Esophagus (tissue), 2 donors: ENCODE measurements around the gene GRM7. TPM values are rescaled to one million over a fixed set of nuclear protein-coding genes. Genes with fewer than 3 reads are reported as not detected.

ENCODE experiments used
- H3K27ac ChIP-seq, 2 donors: one replicate each; pipeline ENCODE4 v1.5.1; 2013; ENCODE audit warnings: low read depth in 2 of 2, mild to moderate bottlenecking in 2 of 2, inconsistent platforms in 1 of 2, low read length in 1 of 2, moderate library complexity in 1 of 2
- H3K27me3 ChIP-seq, 2 donors: one replicate each; pipeline ENCODE4 v1.6.1; 2013; ENCODE audit warnings: low read length in 2 of 2, control low read depth in 1 of 2, mild to moderate bottlenecking in 1 of 2; ENCODE audit not compliant: insufficient read depth in 2 of 2, control insufficient read depth in 1 of 2
- H3K36me3 ChIP-seq, 2 donors: one replicate each; pipeline ENCODE4 v1.6.1; 2013; ENCODE audit warnings: low read length in 1 of 2; ENCODE audit not compliant: control insufficient read depth in 2 of 2, insufficient read depth in 2 of 2
- H3K4me1 ChIP-seq, 2 donors: one replicate each; pipeline ENCODE4 v1.6.1; 2013; ENCODE audit warnings: low read length in 1 of 2; ENCODE audit not compliant: control insufficient read depth in 2 of 2, insufficient read depth in 2 of 2
- H3K4me3 ChIP-seq, 2 donors: one replicate each; pipeline ENCODE4 v1.5.1; 2013; ENCODE audit warnings: low read length in 2 of 2, mild to moderate bottlenecking in 2 of 2, low read depth in 1 of 2, moderate library complexity in 1 of 2
- H3K9me3 ChIP-seq, 2 donors: one replicate each; pipeline ENCODE4 v1.6.1; 2013; ENCODE audit warnings: mild to moderate bottlenecking in 2 of 2, low read depth in 1 of 2, low read length in 1 of 2, moderate library complexity in 1 of 2; ENCODE audit not compliant: control insufficient read depth in 2 of 2, insufficient read depth in 1 of 2
- whole genome bisulfite sequencing, 2 donors: extraction: QIAGEN DNeasy Blood & Tissue Kit; methylation state at CpG; one replicate each; pipeline ENCODE4 v1.1.7; 2013; 5-methylcytosine and 5-hydroxymethylcytosine counted together
- polyA plus RNA-seq, 2 donors: library from polyadenylated mRNA; stranded (reverse); fragments of 200-250 nt; gene quantifications; one replicate each; pipeline ENCODE4 v1.2.3, GENCODE V29; 2013
- donor health status: healthy with polysubstance abuse.
- donor health status: Bipolar disorder and iron deficiency.

The GRM7 gene
- polyA plus RNA-seq, 2 donors = 0.01 TPM; not detected in 1

DNA sequence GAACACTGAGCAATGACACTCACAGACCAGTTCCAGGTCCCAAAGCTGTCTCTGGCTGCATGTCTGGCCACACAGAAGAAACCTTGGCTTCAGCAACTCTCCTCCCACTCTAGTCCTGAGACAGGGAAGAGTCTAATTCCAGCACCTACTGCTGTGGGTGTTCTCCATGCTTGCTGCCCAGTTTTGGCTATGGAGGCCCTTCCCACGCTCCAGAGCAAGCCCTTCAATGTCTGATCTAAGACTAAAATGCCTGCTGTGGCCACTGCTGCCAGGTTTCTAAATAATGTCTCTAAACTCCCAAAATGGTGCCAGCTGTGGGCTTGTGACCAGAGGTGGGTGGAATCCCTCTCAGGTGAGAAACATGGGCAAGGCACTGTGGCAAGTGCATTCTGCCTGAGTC, 531.3 kb downstream of the GRM7 start:
- Histone ChIP-seq H3K27me3 (no peaks in the 10 kb centered on the region), H3K9me3 (peaks cover 0 to 8% of the 10 kb centered on the region in 2 donors), H3K36me3 (no peaks in the 10 kb centered on the region), H3K4me1 (no peaks in the 10 kb centered on the region), H3K4me3 (no peak overlapping the region), H3K27ac (no peak overlapping the region)
- 68 to 82% methylated on average over 1 of the region's 1 CpG for WGBS, 2 donors

DNA sequence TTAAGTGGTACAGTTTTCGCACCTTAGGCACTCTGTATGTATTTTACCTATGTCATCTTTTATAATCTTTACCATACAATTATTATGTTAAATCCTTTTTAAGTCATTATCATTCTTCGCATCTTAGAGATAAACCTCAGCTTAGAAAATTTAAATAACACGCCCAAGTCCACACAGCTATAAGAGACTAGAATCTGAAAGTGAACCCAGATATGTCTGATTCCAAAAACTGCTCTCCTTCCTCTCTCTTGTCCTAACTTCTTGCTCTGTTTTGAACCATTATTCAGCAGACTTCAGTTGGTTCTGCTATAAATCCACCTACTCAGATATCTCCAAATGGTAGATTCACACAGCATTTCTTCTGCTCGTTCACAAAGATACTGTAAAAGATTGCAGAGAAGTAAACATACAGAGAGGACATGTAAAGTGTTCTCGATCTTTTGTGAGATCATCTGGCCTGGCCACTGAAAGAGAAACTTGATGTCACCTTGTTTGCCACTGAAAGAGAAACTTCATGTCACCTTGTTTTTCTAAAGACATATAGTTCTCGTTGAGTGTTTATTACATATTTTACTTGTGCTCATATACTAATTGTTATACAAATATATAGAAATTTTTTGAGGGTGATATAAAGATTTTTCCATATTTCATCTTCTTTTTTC, 533.2 kb downstream of the GRM7 start:
- Histone ChIP-seq H3K27me3 (no peaks in the 10 kb centered on the region), H3K36me3 (no peaks in the 10 kb centered on the region), H3K4me1 (no peaks in the 10 kb centered on the region), H3K4me3 (no peak overlapping the region), H3K9me3 (peaks cover 0 to 8% of the 10 kb centered on the region in 2 donors), H3K27ac (no peak overlapping the region)
- 84 to 85% methylated on average over 6 of the region's 6 CpGs for WGBS, 2 donors

DNA sequence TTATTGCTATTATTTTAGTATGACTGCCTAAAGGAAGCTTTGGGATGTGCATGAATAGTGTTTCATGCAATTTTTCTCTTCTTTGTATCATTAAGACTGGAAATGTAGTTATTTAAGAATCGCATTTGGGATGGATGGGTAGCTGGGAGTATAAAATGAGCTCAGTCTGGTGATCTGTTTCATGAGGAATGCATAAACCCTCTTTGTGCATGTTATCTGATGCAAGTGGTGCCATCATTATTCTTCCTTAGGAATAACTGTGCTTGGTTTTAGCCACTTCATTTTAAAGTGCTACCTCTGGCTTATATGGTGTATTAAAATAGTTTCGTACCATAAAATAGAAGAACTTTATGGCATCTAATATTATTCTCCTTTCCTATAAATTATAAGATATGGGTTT, 535.6 kb downstream of the GRM7 start:
- WGBS, 2 donors = 88 to 89% methylated on average over 2 of the region's 2 CpGs
- Histone ChIP-seq H3K27ac (no peak overlapping the region), H3K4me3 (no peak overlapping the region), H3K9me3 (peaks cover 0 to 8% of the 10 kb centered on the region in 2 donors), H3K36me3 (no peaks in the 10 kb centered on the region), H3K27me3 (no peaks in the 10 kb centered on the region), H3K4me1 (no peaks in the 10 kb centered on the region)

DNA sequence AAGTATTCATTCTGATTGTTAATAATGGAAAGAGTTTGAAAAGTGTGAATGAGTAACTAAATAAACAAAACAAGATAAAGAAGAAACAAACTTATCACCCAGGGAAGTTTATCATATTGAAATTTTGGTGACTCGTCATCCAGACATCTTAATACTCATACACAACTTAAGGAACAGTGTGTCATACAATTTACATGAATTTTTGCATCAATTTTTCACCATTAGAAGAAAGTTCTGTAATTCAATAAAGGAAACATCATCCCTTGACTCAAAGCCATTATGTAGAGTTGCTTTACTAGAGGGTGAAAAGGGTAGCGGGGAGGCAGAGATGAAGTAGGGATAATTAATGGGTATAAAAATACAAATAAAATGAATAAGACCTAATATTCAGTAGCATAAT, 536.2 kb downstream of the GRM7 start:
- H3K9me3 ChIP-seq = peaks cover 0 to 4% of the 10 kb centered on the region in 2 donors
- H3K36me3 ChIP-seq = no peaks in the 10 kb centered on the region
- 73 to 84% methylated on average over 2 of the region's 2 CpGs for WGBS, 2 donors
- H3K27me3 ChIP-seq = no peaks in the 10 kb centered on the region
- H3K4me3 ChIP-seq = no peak overlapping the region
- H3K27ac ChIP-seq = no peak overlapping the region
- H3K4me1 ChIP-seq = no peaks in the 10 kb centered on the region

DNA sequence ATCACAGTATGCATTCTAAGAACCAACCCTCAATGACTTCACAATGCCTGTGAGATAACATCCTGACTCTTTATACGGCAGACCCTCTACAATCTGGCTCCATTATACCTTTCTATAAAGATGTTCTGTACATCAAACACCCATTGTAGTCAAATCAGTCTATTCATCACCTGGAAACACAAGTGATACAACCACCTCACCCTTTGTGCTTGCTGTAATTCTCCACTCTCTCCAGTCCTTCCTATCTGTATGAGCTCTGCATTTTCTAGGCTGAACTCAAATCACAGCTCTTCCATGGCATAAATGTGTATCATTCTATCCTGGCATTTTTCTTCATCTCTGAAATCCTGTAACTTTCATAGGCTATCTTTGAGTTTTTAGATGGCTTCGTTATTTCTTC, 539.4 kb downstream of the GRM7 start:
- H3K9me3 ChIP-seq = no peaks in the 10 kb centered on the region
- no peak overlapping the region for H3K4me3 ChIP-seq
- 68 to 77% methylated on average over 2 of the region's 2 CpGs for WGBS, 2 donors
- H3K27me3 ChIP-seq = no peaks in the 10 kb centered on the region
- no peaks in the 10 kb centered on the region for H3K36me3 ChIP-seq
- no peak overlapping the region for H3K27ac ChIP-seq
- H3K4me1 ChIP-seq = no peaks in the 10 kb centered on the region

DNA sequence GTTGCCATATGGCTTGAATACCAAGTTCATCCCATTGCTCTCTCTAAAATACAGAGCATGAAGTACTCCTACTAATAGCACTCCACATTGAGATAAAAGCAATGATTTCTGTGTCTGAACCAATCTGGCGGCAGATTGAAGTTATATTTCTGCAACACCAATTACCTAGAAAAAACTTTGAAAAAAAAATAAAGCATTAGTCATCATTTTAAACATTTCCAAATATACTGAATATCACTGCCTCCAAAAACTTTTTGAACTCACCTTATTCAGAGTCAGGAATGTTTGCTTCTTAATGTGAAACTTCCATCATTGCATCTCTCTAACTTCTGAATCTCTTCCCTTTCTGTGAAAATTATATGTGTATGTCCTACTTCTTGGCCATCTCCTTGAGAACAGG, 540.5 kb downstream of the GRM7 start:
- Histone ChIP-seq H3K9me3 (no peaks in the 10 kb centered on the region), H3K36me3 (no peaks in the 10 kb centered on the region), H3K4me3 (no peak overlapping the region), H3K27ac (no peak overlapping the region), H3K27me3 (no peaks in the 10 kb centered on the region), H3K4me1 (no peaks in the 10 kb centered on the region)
- 91 to 93% methylated on average over 1 of the region's 1 CpG for WGBS, 2 donors

DNA sequence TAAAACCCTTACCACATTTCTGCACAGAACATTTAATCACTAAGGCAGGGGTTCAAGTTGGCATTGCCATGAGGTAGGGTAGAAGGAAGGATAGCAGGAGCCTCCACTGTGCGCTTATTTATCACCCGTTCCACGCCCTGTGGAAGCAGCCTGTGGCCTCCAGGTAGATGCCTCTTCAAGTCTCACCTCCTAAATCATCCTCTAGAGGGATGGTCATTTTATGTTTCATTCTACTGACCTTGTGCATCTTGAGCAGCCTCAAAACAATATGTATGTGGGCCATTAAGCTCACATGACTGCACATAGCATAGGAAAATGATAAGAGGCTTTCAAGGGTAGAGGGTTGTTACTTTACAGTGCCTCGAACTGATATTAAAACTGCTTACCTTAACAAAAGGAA, 546.2 kb downstream of the GRM7 start:
- 84 to 85% methylated on average over 4 of the region's 4 CpGs for WGBS, 2 donors
- no peaks in the 10 kb centered on the region for H3K4me1 ChIP-seq
- no peaks in the 10 kb centered on the region for H3K9me3 ChIP-seq
- H3K36me3 ChIP-seq = no peaks in the 10 kb centered on the region
- H3K4me3 ChIP-seq = no peak overlapping the region
- no peak overlapping the region for H3K27ac ChIP-seq
- H3K27me3 ChIP-seq = no peaks in the 10 kb centered on the region

DNA sequence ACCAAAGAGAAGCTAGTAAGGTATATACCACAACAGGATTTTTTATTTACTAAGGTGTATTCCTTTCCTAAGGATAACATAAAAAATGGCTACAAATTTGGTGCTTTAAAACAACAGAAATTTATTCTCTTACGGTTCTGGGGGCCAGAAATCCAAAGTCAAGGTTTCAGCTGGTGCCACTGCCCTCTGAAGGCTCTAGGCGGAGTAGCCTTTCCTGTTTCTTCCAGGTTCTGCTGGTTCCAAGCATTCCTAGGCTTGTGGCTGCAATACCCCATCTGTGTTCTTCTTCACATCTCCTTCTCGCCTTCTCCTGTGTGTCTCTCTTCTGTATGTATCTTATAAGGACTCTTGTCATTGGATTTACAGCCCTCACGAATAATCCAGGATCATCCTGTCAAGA, 549.9 kb downstream of the GRM7 start:
- Histone ChIP-seq H3K4me1 (no peaks in the 10 kb centered on the region), H3K4me3 (no peak overlapping the region), H3K27ac (no peak overlapping the region), H3K36me3 (no peaks in the 10 kb centered on the region), H3K27me3 (no peaks in the 10 kb centered on the region), H3K9me3 (no peaks in the 10 kb centered on the region)
- WGBS, 2 donors = 80 to 81% methylated on average over 4 of the region's 4 CpGs

DNA sequence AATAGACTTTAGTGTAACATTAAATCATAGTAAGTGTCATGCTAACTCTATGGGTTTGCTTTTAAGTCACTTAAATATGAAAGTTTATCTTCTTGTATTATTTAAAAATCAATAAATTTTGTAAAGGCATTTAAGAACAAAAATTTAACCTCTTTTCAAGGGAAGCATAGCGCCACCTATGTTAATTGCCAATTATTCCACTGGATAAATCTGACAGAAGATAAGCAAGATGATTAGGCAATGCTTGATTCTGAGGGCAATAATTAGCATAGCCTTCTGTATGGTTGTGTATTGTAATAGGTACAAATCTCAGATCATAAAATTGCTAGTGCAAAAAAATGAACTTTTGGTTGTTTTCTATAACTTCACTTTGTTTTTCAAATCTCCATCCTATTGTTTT, 560.1 kb downstream of the GRM7 start:
- Histone ChIP-seq H3K27me3 (no peaks in the 10 kb centered on the region), H3K9me3 (no peaks in the 10 kb centered on the region), H3K4me3 (no peak overlapping the region), H3K4me1 (no peaks in the 10 kb centered on the region), H3K36me3 (no peaks in the 10 kb centered on the region), H3K27ac (no peak overlapping the region)
- 91 to 93% methylated on average over 1 of the region's 1 CpG for WGBS, 2 donors

DNA sequence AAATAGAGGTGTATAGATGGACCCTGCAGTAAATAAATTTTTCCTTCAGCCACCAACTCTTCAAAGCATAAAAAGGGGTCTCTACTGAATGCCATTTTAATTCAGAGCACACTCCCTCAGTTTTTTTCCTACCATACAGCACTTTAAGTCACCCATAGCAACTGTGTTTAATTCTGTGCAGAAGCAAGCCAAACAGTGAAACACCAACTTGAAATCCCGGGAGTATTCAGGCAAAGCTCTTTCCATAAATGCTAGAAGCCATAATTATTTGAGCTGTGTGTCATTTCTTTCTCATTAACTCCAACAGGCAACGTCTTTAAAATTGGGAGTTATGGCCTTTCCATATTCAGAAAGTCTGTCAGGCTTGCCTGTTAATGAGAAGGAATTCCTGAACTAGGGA, 562.1 kb downstream of the GRM7 start:
- 49 to 54% methylated on average over 2 of the region's 2 CpGs for WGBS, 2 donors
- no peaks in the 10 kb centered on the region for H3K9me3 ChIP-seq
- H3K27me3 ChIP-seq = no peaks in the 10 kb centered on the region
- no peak overlapping the region for H3K4me3 ChIP-seq
- no peaks in the 10 kb centered on the region for H3K36me3 ChIP-seq
- no peaks in the 10 kb centered on the region for H3K4me1 ChIP-seq
- no peak overlapping the region for H3K27ac ChIP-seq
